A549 (cell line): Measurements from ENCODE around the gene ACADL. TPM values are rescaled to one million over a fixed set of nuclear protein-coding genes. Genes with fewer than 3 reads are reported as not detected.

ENCODE experiments used
- ATAC-seq, 2 experiments: fragments of 200-7000 bp in 1 of 2; fragments of >200 bp in 1 of 2; cut with Nextera tagmentation in 1 of 2; cut with Tn5 transposase in 1 of 2; 3 replicates each; pipeline versions ENCODE4 v1.8.0 to v1.9.1; 2018 to 2020; ENCODE audit warnings: mild to moderate bottlenecking in 1 of 2, moderate library complexity in 1 of 2
- CTCF ChIA-PET: fragments of 300-600 bp; sonication (Branson Sonifier 250); formaldehyde crosslinking; extraction: SDS; loops from one replicate; lab custom pipeline; 2021; ENCODE audit warnings: antibody characterized with exemption, inconsistent platforms; lab: Yijun Ruan, JAX
- POLR2A ChIA-PET: fragments of 350-600 bp; formaldehyde crosslinking; extraction: SDS; loops from one replicate; lab custom pipeline; 2021; ENCODE audit warnings: antibody characterized with exemption, inconsistent platforms; lab: Yijun Ruan, JAX
- DNase-seq, 2 experiments: peaks; one replicate each; pipeline versions ENCODE4 v3.0.0 to v3.0.0-alpha.2; 2011 to 2016; ENCODE audit warnings: low read depth in 1 of 2, low spot score in 1 of 2
- FAIRE-seq: peaks from 2 replicates; lab custom pipeline; 2011; peaks lifted over from hg19 to GRCh38; lab: Jason Lieb, UNC
- H3K27ac ChIP-seq, 2 experiments: fragments of >200 bp; sonication (Bioruptor Twin); formaldehyde crosslinking; 3 replicates each; pipeline ENCODE4 v1.5.1; 2016 to 2017
- H3K4me1 ChIP-seq: fragments of >200 bp; sonication (Bioruptor Twin); formaldehyde crosslinking; 3 replicates; pipeline ENCODE4 v1.6.1; 2016
- H3K4me2 ChIP-seq: fragments of >200 bp; sonication (Bioruptor Twin); formaldehyde crosslinking; 3 replicates; pipeline ENCODE4 v1.6.1; 2016
- H3K4me3 ChIP-seq: fragments of >200 bp; sonication (Bioruptor Twin); formaldehyde crosslinking; 3 replicates; pipeline ENCODE4 v1.5.1; 2016
- H3K9me3 ChIP-seq: fragments of >200 bp; sonication (Bioruptor Twin); formaldehyde crosslinking; 3 replicates; pipeline ENCODE4 v1.6.1; 2016
- CEBPB ChIP-seq, 2 experiments: fragments of >200 bp in 1 of 2; sonication (Bioruptor Twin) in 1 of 2; formaldehyde crosslinking in 1 of 2; IDR thresholded peaks; 2 replicates each; pipeline ENCODE4 v1.6.1; 2012 to 2016
- CHD4 ChIP-seq: fragments of 200-600 bp; sonication (generic); IDR thresholded peaks from 2 replicates; pipeline ENCODE4 v1.6.1; 2016; ENCODE audit warnings: antibody characterized with exemption, mild to moderate bottlenecking, borderline replicate concordance
- CTCF ChIP-seq: fragments of >200 bp; sonication (Bioruptor Twin); formaldehyde crosslinking; IDR thresholded peaks from 3 replicates; pipeline ENCODE4 v1.5.1; 2016
- ESRRA ChIP-seq: fragments of 150-350 bp; IDR thresholded peaks from 2 replicates; pipeline ENCODE4 v1.6.1; 2014; ENCODE audit warnings: mild to moderate bottlenecking, low read length, borderline replicate concordance
- FOSL2 ChIP-seq, 2 experiments: fragments of 450-650 bp in 1 of 2; fragments of >200 bp in 1 of 2; sonication (Bioruptor Twin) in 1 of 2; formaldehyde crosslinking; IDR thresholded peaks; 2 replicates each; pipeline versions ENCODE4 v1.5.0 to v1.6.1; 2016 to 2020; ENCODE audit warnings: mild to moderate bottlenecking in 1 of 2, moderate library complexity in 1 of 2
- HOXB13 ChIP-seq: fragments of 250-450 bp; sonication (Bioruptor Pico); IDR thresholded peaks from 2 replicates; pipeline ENCODE4 v1.5.0; 2020; ENCODE audit warnings: low read depth, mild to moderate bottlenecking, moderate library complexity
- KDM1A ChIP-seq: fragments of 200-600 bp; sonication (generic); IDR thresholded peaks from 2 replicates; pipeline ENCODE4 v1.6.1; 2016; ENCODE audit warnings: low read depth, mild to moderate bottlenecking
- MAZ ChIP-seq: fragments of 150-350 bp; IDR thresholded peaks from 2 replicates; pipeline ENCODE4 v1.6.1; 2014; ENCODE audit warnings: antibody characterized with exemption, low read depth, low read length, borderline replicate concordance
- NR3C1 ChIP-seq: fragments of >200 bp; sonication (Bioruptor Twin); formaldehyde crosslinking; IDR thresholded peaks from 3 replicates; pipeline ENCODE4 v1.6.1; 2017
- PBX3 ChIP-seq: IDR thresholded peaks from 2 replicates; pipeline ENCODE4 v1.6.1; 2012
- RAD21 ChIP-seq, 2 experiments: fragments of >200 bp in 1 of 2; sonication (Bioruptor Twin) in 1 of 2; formaldehyde crosslinking in 1 of 2; IDR thresholded peaks in 1 of 2; conservative IDR thresholded peaks in 1 of 2; 2 replicates in 1 of 2; 3 replicates in 1 of 2; pipeline ENCODE4 v1.6.1; 2012 to 2018; ENCODE audit warnings: inconsistent platforms in 1 of 2
- RCOR1 ChIP-seq: fragments of 150-350 bp; IDR thresholded peaks from 2 replicates; pipeline ENCODE4 v1.6.1; 2014; ENCODE audit warnings: antibody characterized with exemption, low read length, low read depth
- REST ChIP-seq: fragments of 200-600 bp; sonication (generic); IDR thresholded peaks from 2 replicates; pipeline ENCODE4 v1.6.1; 2016; ENCODE audit warnings: antibody characterized with exemption, mild to moderate bottlenecking, moderate library complexity
- RFX5 ChIP-seq: fragments of 450-650 bp; IDR thresholded peaks from 2 replicates; pipeline ENCODE4 v1.7.1; 2014; ENCODE audit warnings: antibody characterized with exemption, mild to moderate bottlenecking, moderate library complexity
- TP53 ChIP-seq: fragments of 250-450 bp; sonication (Bioruptor Pico); IDR thresholded peaks from 2 replicates; pipeline ENCODE4 v1.5.0; 2021; ENCODE audit warnings: mild to moderate bottlenecking, moderate library complexity
- USF2 ChIP-seq: fragments of 450-650 bp; IDR thresholded peaks from 2 replicates; pipeline ENCODE4 v1.6.1; 2014; ENCODE audit warnings: antibody characterized with exemption
- ZNF302 ChIP-seq: fragments of 250-450 bp; sonication (Bioruptor Pico); IDR thresholded peaks from 2 replicates; pipeline ENCODE4 v1.9.0; 2021; ENCODE audit warnings: inconsistent platforms, mild to moderate bottlenecking, moderate library complexity
- ZSCAN20 ChIP-seq: fragments of 250-450 bp; sonication (Bioruptor Pico); IDR thresholded peaks from 2 replicates; pipeline ENCODE4 v1.8.0; 2022; ENCODE audit warnings: mild to moderate bottlenecking, moderate library complexity
- WGBS: methylation state at CpG from one replicate; pipeline ENCODE4 v1.1.6; 2017; ENCODE audit errors: missing lambda C conversion rate; 5-methylcytosine and 5-hydroxymethylcytosine counted together
- polyA plus RNA-seq, 4 experiments: library from polyadenylated mRNA; depleted of rRNA in 3 of 4; stranded (reverse); fragments of >200 nt; fragmentation: RNase III in 1 of 4; extraction: RNeasy Plus Mini Kit Qiagen cat#74134 plus additional on column Dnase treatment in 1 of 4; gene quantifications; 2 replicates in 3 of 4; 3 replicates in 1 of 4; pipeline ENCODE4 v1.2.3, GENCODE V29; 2011 to 2017

The ACADL gene
- polyA plus RNA-seq, 2 of the 4 experiments (the other 2 are of a cell fraction) = 0.10 TPM; not detected in 1

- DNase-seq (no peak), FAIRE-seq (no peak), ATAC-seq (no peak)
- no peak overlapping the region for H3K4me3 ChIP-seq
- H3K27ac ChIP-seq = no peak overlapping the region
- no peaks in the 10 kb centered on the region for H3K9me3 ChIP-seq
- ChIA-PET CTCF (no interaction called here), POLR2A (no interaction called here)
- H3K4me1 ChIP-seq = no peaks in the 10 kb centered on the region
- H3K4me2 ChIP-seq = no peak overlapping the region
- WGBS = 46% methylated on average over 7 of the region's 7 CpGs
- TF ChIP-seq ESRRA (no peak), RFX5 (no peak), RAD21 (conservative IDR thresholded peaks at IDR 0.05 in 1 of 2, IDR thresholded peaks at IDR 0.05 in 1 of 2) (no peak), NR3C1 (no peak), CTCF (no peak), MAZ (no peak), RCOR1 (no peak), CHD4 (no peak), USF2 (no peak), ZSCAN20 (CRISPR knock-in tag) (no peak), PBX3 (no peak), FOSL2 (IDR thresholded peaks at IDR 0.05) (no peak), FOSL2 (CRISPR knock-in tag; IDR thresholded peaks at IDR 0.05) (no peak), REST (no peak)
Observed at GRCh38 chr2:210252699-210253606, 27.7 kb upstream of the ACADL start.

GRCh38 chr2:210250622-210251021 is 25.4 kb upstream of the ACADL start:
- Histone ChIP-seq H3K4me1 (no peaks in the 10 kb centered on the region), H3K4me3 (no peak overlapping the region), H3K4me2 (no peak overlapping the region), H3K27ac (no peak overlapping the region), H3K9me3 (no peaks in the 10 kb centered on the region)
- ATAC-seq (no peak), DNase-seq (no peak), FAIRE-seq (no peak)
- no peak for TF ChIP-seq ZNF302
- TF ChIP-seq RFX5 = no peak
- TF ChIP-seq CEBPB (IDR thresholded peaks at IDR 0.05) = no peak
- no peak for TF ChIP-seq TP53 (CRISPR knock-in tag)
- TF ChIP-seq KDM1A = no peak
- TF ChIP-seq HOXB13 (CRISPR knock-in tag) = no peak
- TF ChIP-seq FOSL2 (IDR thresholded peaks at IDR 0.05) = no peak
- TF ChIP-seq FOSL2 (CRISPR knock-in tag; IDR thresholded peaks at IDR 0.05) = no peak
- POLR2A ChIA-PET = no interaction called here
- 7% methylated on average over 1 of the region's 1 CpG for WGBS
- CTCF ChIA-PET = interaction anchor here (0.6 to 3.3 kb wide), 3 partner anchors 9 to 149 kb away, joined by 3 to 14 read pairs (median 3); no protein-coding TSS in a partner anchor
